H1 (cell line): ENCODE measurements around the gene CAPN14. TPM values are rescaled to one million over a fixed set of nuclear protein-coding genes. Genes with fewer than 3 reads are reported as not detected.

Experiments used
- ATF3 ChIP-seq: IDR thresholded peaks from 2 replicates; pipeline ENCODE4 v1.6.1; 2011; ENCODE audit warnings: low read depth, mild to moderate bottlenecking, low read length; ENCODE audit not compliant: insufficient read depth
- BCL11A ChIP-seq, 2 experiments: IDR thresholded peaks; one replicate each; pipeline ENCODE4 v1.6.1; 2011; ENCODE audit warnings: low read depth in 2 of 2, low read length in 2 of 2, mild to moderate bottlenecking in 2 of 2
- EGR1 ChIP-seq: IDR thresholded peaks from 2 replicates; pipeline ENCODE4 v1.6.1; 2011; ENCODE audit warnings: low read depth, low read length, borderline replicate concordance
- EZH2 ChIP-seq: fragments of 200-600 bp; sonication (generic); IDR thresholded peaks from 2 replicates; pipeline ENCODE4 v1.7.1; 2012; ENCODE audit warnings: low read depth, mild to moderate bottlenecking, moderate library complexity, low read length, inconsistent platforms; ENCODE audit not compliant: severe bottlenecking
- SIX5 ChIP-seq: IDR thresholded peaks from 2 replicates; pipeline ENCODE4 v1.6.1; 2011; ENCODE audit warnings: mild to moderate bottlenecking, low read depth, low read length
- TBP ChIP-seq: IDR thresholded peaks from 2 replicates; pipeline ENCODE4 v1.6.1; 2011; ENCODE audit warnings: low read depth, low read length, improper control_type of control experiment
- polyA plus RNA-seq, 7 experiments: library from polyadenylated mRNA; depleted of rRNA in 3 of 7; stranded (reverse) in 5 of 7; unstranded in 2 of 7; fragments of >200 nt in 5 of 7; fragments of 200-250 nt in 2 of 7; gene quantifications; 1 replicate in 5 of 7; 2 replicates in 1 of 7; 4 replicates in 1 of 7; pipeline versions ENCODE4 v1.2.1 to v1.2.3, GENCODE V29; 2011 to 2013; ENCODE audit warnings: missing spikeins in 2 of 7, mixed read lengths in 2 of 7
- total RNA-seq: library from RNA; stranded (reverse); fragmentation: NEBNext Ultra II Directional; extraction: Animal tissue kit (Norgen Biotek cat#: 25700); gene quantifications from 2 replicates; pipeline ENCODE4 v1.2.1, GENCODE V29; 2021

The CAPN14 gene
- total and polyA plus RNA-seq, 2 of the 8 experiments (the other 6 are each of a cell fraction or from before 2014, with no cell fraction given), result 0.07 TPM; not detected in 1

- no peak for TF ChIP-seq TBP
- TF ChIP-seq EZH2, result no peak
- no peak for TF ChIP-seq ATF3
- TF ChIP-seq BCL11A (IDR thresholded peaks at IDR 0.05; ENCODE audit: low read depth in 2 of 2, low read length in 2 of 2), result no peak
- no peak for TF ChIP-seq SIX5
- TF ChIP-seq EGR1, result no peak
Measured at GRCh38 chr2:31237348-31238017, 20.2 kb upstream of the CAPN14 start (continued).
